PC-3 (cell line): ENCODE results near the gene DGKI. TPM values are rescaled to one million over a fixed set of nuclear protein-coding genes. Genes with fewer than 3 reads are reported as not detected.

Source experiments
- ATAC-seq: fragments of 200-7000 bp; cut with Tn5 transposase; 2 replicates; pipeline ENCODE4 v1.9.1; 2020; ENCODE audit warnings: mild to moderate bottlenecking, moderate library complexity
- BruUV-seq: library from RNA; stranded (reverse); fragments of 400-500 nt; replicated peaks from 2 replicates; lab custom pipeline; 2021; lab: Mats Ljungman, UMichigan
- CTCF ChIA-PET: fragments of 300-600 bp; sonication (Branson Sonifier 250); formaldehyde crosslinking; loops from one replicate; lab custom pipeline; 2022; ENCODE audit warnings: antibody characterized with exemption; lab: Charles Lee
- POLR2A ChIA-PET: fragments of 300-600 bp; sonication (Branson Sonifier 250); formaldehyde crosslinking; loops from one replicate; lab custom pipeline; 2022; ENCODE audit warnings: antibody characterized with exemption; ENCODE audit not compliant: unreplicated experiment; lab: Charles Lee
- DNase-seq: peaks from one replicate; pipeline ENCODE4 v3.0.0-alpha.2; 2015
- H2AFZ ChIP-seq: fragments of 300-600 bp; sonication (generic); 2 replicates; pipeline ENCODE4 v1.6.0; 2016; ENCODE audit warnings: antibody characterized with exemption, low read length
- H3F3A ChIP-seq: fragments of 300-600 bp; sonication (generic); one replicate; pipeline ENCODE4 v1.6.0; 2017; ENCODE audit warnings: antibody characterized with exemption, low read length, control low read depth, mild to moderate bottlenecking; ENCODE audit not compliant: unreplicated experiment
- H3K27ac ChIP-seq: fragments of 300-600 bp; sonication (generic); 2 replicates; pipeline ENCODE4 v1.5.1; 2016; ENCODE audit warnings: mild to moderate bottlenecking, low read length
- H3K27me3 ChIP-seq: fragments of 300-600 bp; sonication (generic); 2 replicates; pipeline ENCODE4 v1.6.1; 2016; ENCODE audit warnings: low read length, mixed read lengths
- H3K36me3 ChIP-seq: fragments of 300-600 bp; sonication (generic); 2 replicates; pipeline ENCODE4 v1.6.1; 2016; ENCODE audit warnings: low read depth, mixed run types, low read length, mixed read lengths
- H3K4me1 ChIP-seq: fragments of 300-600 bp; sonication (generic); 2 replicates; pipeline ENCODE4 v1.5.1; 2016; ENCODE audit warnings: low read length; ENCODE audit not compliant: insufficient read depth
- H3K4me2 ChIP-seq: fragments of 300-600 bp; sonication (generic); 2 replicates; pipeline ENCODE4 v1.6.0; 2016; ENCODE audit warnings: low read length
- H3K4me3 ChIP-seq: fragments of 300-600 bp; sonication (generic); 2 replicates; pipeline ENCODE4 v1.5.1; 2016; ENCODE audit warnings: mild to moderate bottlenecking, low read length, mixed read lengths
- H3K79me2 ChIP-seq: fragments of 300-600 bp; sonication (generic); 2 replicates; pipeline ENCODE4 v1.6.1; 2017; ENCODE audit warnings: low read length, mixed read lengths
- H3K9ac ChIP-seq: fragments of 300-600 bp; sonication (generic); 2 replicates; pipeline ENCODE4 v1.6.0; 2016; ENCODE audit warnings: mild to moderate bottlenecking, low read length
- H3K9me2 ChIP-seq: fragments of 300-600 bp; sonication (generic); replicated peaks from 2 replicates; pipeline ENCODE4 v1.6.1; 2016; ENCODE audit warnings: mixed run types, low read length, mixed read lengths
- H3K9me3 ChIP-seq: fragments of 300-600 bp; sonication (generic); 2 replicates; pipeline ENCODE4 v1.6.1; 2016; ENCODE audit warnings: low read length, mixed read lengths
- H4K20me1 ChIP-seq: fragments of 300-600 bp; sonication (generic); 2 replicates; pipeline ENCODE4 v1.6.1; 2016; ENCODE audit warnings: low read length, mixed read lengths
- CTCF ChIP-seq: fragments of 300-600 bp; sonication (generic); conservative IDR thresholded peaks from 2 replicates; pipeline ENCODE4 v1.5.1; 2017; ENCODE audit warnings: antibody characterized with exemption, low read depth, mild to moderate bottlenecking, low read length
- EZH2 ChIP-seq: fragments of 300-600 bp; sonication (generic); IDR thresholded peaks from one replicate; pipeline ENCODE4 v1.6.1; 2017; ENCODE audit warnings: antibody characterized with exemption, mild to moderate bottlenecking, low read length; ENCODE audit not compliant: unreplicated experiment
- EZH2phosphoT487 ChIP-seq: fragments of 300-600 bp; sonication (generic); IDR thresholded peaks from 2 replicates; pipeline ENCODE4 v1.6.1; 2018; ENCODE audit warnings: mild to moderate bottlenecking, antibody characterized with exemption, low read length, borderline replicate concordance
- intact Hi-C: fragments of 100-400 bp; cut with micrococcal nuclease; formaldehyde crosslinking; loops from 2 replicates; pipeline ENCODE4 v1.9.0; 2023
- total RNA-seq: library from RNA; depleted of rRNA; stranded (reverse); fragments of >200 nt; gene quantifications from 2 replicates; pipeline ENCODE4 v1.2.3, GENCODE V29; 2014

Gene DGKI
- total RNA-seq, 1 experiment from 2014 or later, result not detected

GRCh38 chr7:137893143-137893742, 46.5 kb upstream of the DGKI start:
- H3K9ac ChIP-seq, result no peak overlapping the region
- H3K36me3 ChIP-seq, result no peaks in the 10 kb centered on the region; the same call in 1 of the 2 replicates
- H3K4me3 ChIP-seq, result no peak overlapping the region
- H3K9me3 ChIP-seq, result no peaks in the 10 kb centered on the region
- no peak overlapping the region for H3K4me2 ChIP-seq
- intact Hi-C loops, result no loop called here
- H3K9me2 ChIP-seq, result no peaks in the 10 kb centered on the region
- no peaks in the 10 kb centered on the region for H3F3A ChIP-seq
- H3K79me2 ChIP-seq, result no peaks in the 10 kb centered on the region
- POLR2A ChIA-PET, result no interaction called here
- H2AFZ ChIP-seq, result no peak overlapping the region
- H4K20me1 ChIP-seq, result no peaks in the 10 kb centered on the region
- no peak for TF ChIP-seq CTCF
- no peak for TF ChIP-seq EZH2phosphoT487
- no peak for TF ChIP-seq EZH2
- H3K27ac ChIP-seq, result no peak overlapping the region
- DNase-seq (no peak), ATAC-seq (no peak)
- BruUV-seq, result no TSS peak
- H3K4me1 ChIP-seq, result no peaks in the 10 kb centered on the region
- CTCF ChIA-PET, result no interaction called here
- no peaks in the 10 kb centered on the region for H3K27me3 ChIP-seq

GRCh38 chr7:137891016-137891655, 44.4 kb upstream of the DGKI start:
- ATAC-seq (no peak), DNase-seq (no peak)
- Histone ChIP-seq H3K4me3 (no peak overlapping the region), H3K27me3 (no peaks in the 10 kb centered on the region), H3K9me3 (no peaks in the 10 kb centered on the region), H3K36me3 (no peaks in the 10 kb centered on the region; the same call in 1 of the 2 replicates), H4K20me1 (no peaks in the 10 kb centered on the region), H3K4me2 (no peak overlapping the region), H3K9ac (no peak overlapping the region), H3K9me2 (no peaks in the 10 kb centered on the region), H3F3A (no peaks in the 10 kb centered on the region), H2AFZ (no peak overlapping the region), H3K27ac (no peak overlapping the region), H3K79me2 (no peaks in the 10 kb centered on the region), H3K4me1 (no peaks in the 10 kb centered on the region)
- POLR2A ChIA-PET, result no interaction called here
- intact Hi-C loops, result no loop called here
- TF ChIP-seq CTCF (no peak), EZH2 (no peak), EZH2phosphoT487 (no peak)
- CTCF ChIA-PET, result no interaction called here
- BruUV-seq, result no TSS peak

GRCh38 chr7:137890449-137890921, 43.7 kb upstream of the DGKI start:
- no TSS peak for BruUV-seq
- intact Hi-C loops, result no loop called here
- Histone ChIP-seq H3K9me2 (no peaks in the 10 kb centered on the region), H3K9ac (no peak overlapping the region), H3K27me3 (no peaks in the 10 kb centered on the region), H2AFZ (no peak overlapping the region), H3K36me3 (no peaks in the 10 kb centered on the region; the same call in 1 of the 2 replicates), H3K79me2 (no peaks in the 10 kb centered on the region), H3F3A (no peaks in the 10 kb centered on the region), H3K9me3 (no peaks in the 10 kb centered on the region), H4K20me1 (no peaks in the 10 kb centered on the region), H3K4me2 (no peak overlapping the region), H3K27ac (no peak overlapping the region), H3K4me1 (no peaks in the 10 kb centered on the region), H3K4me3 (no peak overlapping the region)
- ChIA-PET CTCF (interaction anchor here (0.5 kb wide), 1 partner anchor 199 kb away, joined by 7 read pairs; no protein-coding TSS in a partner anchor), POLR2A (no interaction called here)
- ATAC-seq, result no peak
- no peak for DNase-seq
- TF ChIP-seq CTCF (no peak), EZH2phosphoT487 (no peak), EZH2 (no peak)
